SJSA1 (cell line): ENCODE results near the gene ARSD. TPM values are rescaled to one million over a fixed set of nuclear protein-coding genes. Genes with fewer than 3 reads are reported as not detected.
A peak's percentile ranks its signal among the peaks of the same experiment; 100 is the strongest.

Experiments
- DNase-seq, 2 experiments: peaks; one replicate each; pipeline ENCODE4 v3.0.0-alpha.2; 2015 to 2020; ENCODE audit warnings: low spot score in 2 of 2, low read depth in 1 of 2
- H3K27ac ChIP-seq: fragments of 250-450 bp; sonication (Bioruptor Pico); 2 replicates; pipeline ENCODE4 v1.5.1; 2020; ENCODE audit warnings: mild to moderate bottlenecking, moderate library complexity
- H3K27me3 ChIP-seq: fragments of 250-450 bp; sonication (Bioruptor Pico); replicated peaks from 2 replicates; pipeline ENCODE4 v1.5.1; 2020; ENCODE audit warnings: mild to moderate bottlenecking, moderate library complexity
- H3K36me3 ChIP-seq: fragments of 250-450 bp; sonication (Bioruptor Pico); 2 replicates; pipeline ENCODE4 v1.5.1; 2020; ENCODE audit warnings: mild to moderate bottlenecking
- H3K4me1 ChIP-seq: fragments of 250-450 bp; sonication (Bioruptor Pico); replicated peaks from 2 replicates; pipeline ENCODE4 v1.6.1; 2021; ENCODE audit warnings: mild to moderate bottlenecking
- H3K4me3 ChIP-seq: fragments of 250-450 bp; sonication (Bioruptor Pico); 2 replicates; pipeline ENCODE4 v1.5.1; 2020; ENCODE audit warnings: mild to moderate bottlenecking
- H3K9me3 ChIP-seq: fragments of 250-450 bp; sonication (Bioruptor Pico); replicated peaks from 2 replicates; pipeline ENCODE4 v1.5.1; 2020; ENCODE audit warnings: mild to moderate bottlenecking
- total RNA-seq: library from RNA; depleted of rRNA; stranded (reverse); fragments of >200 nt; shearing (Covaris generic); gene quantifications from 2 replicates; pipeline ENCODE4 v1.2.3, GENCODE V29; 2014; rRNA removed

The ARSD gene
- total RNA-seq, 1 experiment from 2014 or later = 14.7 TPM

- H3K27ac ChIP-seq = no peak overlapping the region
- no peaks in the 10 kb centered on the region; the same call in 1 of the 2 replicates for H3K36me3 ChIP-seq
- no peak overlapping the region for H3K4me3 ChIP-seq
- H3K4me1 ChIP-seq = no peaks in the 10 kb centered on the region
- DNase-seq = no peak
- H3K27me3 ChIP-seq = no peaks in the 10 kb centered on the region
- no peaks in the 10 kb centered on the region for H3K9me3 ChIP-seq
Observed at GRCh38 chrX:2870650-2871049, 58.5 kb downstream of the ARSD start.

DNA sequence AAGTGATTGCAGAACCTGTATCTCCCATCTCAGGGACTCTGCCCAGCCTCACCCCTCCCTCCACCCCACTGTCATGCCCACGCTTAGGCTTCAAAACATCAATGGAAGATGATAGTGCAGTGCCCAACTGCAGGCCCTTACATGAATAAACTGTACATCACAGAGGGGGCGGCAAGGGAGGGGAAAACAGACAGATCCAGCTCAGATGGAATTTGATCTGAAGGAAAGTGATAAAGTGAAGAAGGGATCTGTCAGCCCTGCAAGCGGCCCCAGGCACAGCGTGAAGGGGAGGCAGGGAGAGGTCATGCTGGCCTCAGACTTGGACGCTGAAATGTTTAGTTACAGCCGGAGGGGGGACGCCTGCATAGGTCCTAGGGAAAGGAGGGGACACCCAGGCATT is 61.9 kb downstream of the ARSD start:
- no peaks in the 10 kb centered on the region for H3K27me3 ChIP-seq
- DNase-seq = no peak
- no peak overlapping the region for H3K4me3 ChIP-seq
- H3K36me3 ChIP-seq = no peaks in the 10 kb centered on the region; the same call in 1 of the 2 replicates
- H3K9me3 ChIP-seq = no peaks in the 10 kb centered on the region
- H3K4me1 ChIP-seq = peaks cover 7% of the 10 kb centered on the region
- H3K27ac ChIP-seq = no peak overlapping the region

- no peak overlapping the region for H3K27ac ChIP-seq
- H3K9me3 ChIP-seq = no peaks in the 10 kb centered on the region
- DNase-seq = peak in 1 of 2 experiments; percentile 6
- no peaks in the 10 kb centered on the region for H3K27me3 ChIP-seq
- H3K36me3 ChIP-seq = no peaks in the 10 kb centered on the region; the same call in 1 of the 2 replicates
- H3K4me3 ChIP-seq = no peak overlapping the region
- H3K4me1 ChIP-seq = peaks cover 7% of the 10 kb centered on the region
Observed at GRCh38 chrX:2863646-2864045, 65.5 kb downstream of the ARSD start.

DNA sequence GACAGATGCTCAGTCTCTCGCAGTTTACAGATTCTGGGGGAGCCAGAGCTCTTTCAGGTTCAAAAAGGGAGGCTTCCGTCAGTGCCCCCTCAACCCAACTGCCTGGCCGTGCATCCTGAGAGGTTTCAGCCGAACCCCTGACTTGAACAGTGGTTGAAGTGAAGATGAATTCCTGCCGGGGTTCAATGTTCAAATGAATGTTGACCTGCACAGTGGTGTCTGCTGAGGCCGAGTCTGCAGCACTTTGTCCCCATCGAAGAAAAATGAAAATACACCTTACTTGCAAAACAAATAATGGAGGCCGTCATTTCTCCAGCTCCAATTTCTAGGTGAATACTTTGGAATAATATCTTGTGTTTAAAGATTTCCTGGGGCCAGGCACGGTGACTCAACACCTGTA is 66.7 kb downstream of the ARSD start:
- no peak overlapping the region for H3K27ac ChIP-seq
- H3K4me3 ChIP-seq = no peak overlapping the region
- H3K36me3 ChIP-seq = no peaks in the 10 kb centered on the region; the same call in 1 of the 2 replicates
- no peak for DNase-seq
- no peaks in the 10 kb centered on the region for H3K9me3 ChIP-seq
- H3K27me3 ChIP-seq = no peaks in the 10 kb centered on the region
- H3K4me1 ChIP-seq = peaks cover 7% of the 10 kb centered on the region

DNA sequence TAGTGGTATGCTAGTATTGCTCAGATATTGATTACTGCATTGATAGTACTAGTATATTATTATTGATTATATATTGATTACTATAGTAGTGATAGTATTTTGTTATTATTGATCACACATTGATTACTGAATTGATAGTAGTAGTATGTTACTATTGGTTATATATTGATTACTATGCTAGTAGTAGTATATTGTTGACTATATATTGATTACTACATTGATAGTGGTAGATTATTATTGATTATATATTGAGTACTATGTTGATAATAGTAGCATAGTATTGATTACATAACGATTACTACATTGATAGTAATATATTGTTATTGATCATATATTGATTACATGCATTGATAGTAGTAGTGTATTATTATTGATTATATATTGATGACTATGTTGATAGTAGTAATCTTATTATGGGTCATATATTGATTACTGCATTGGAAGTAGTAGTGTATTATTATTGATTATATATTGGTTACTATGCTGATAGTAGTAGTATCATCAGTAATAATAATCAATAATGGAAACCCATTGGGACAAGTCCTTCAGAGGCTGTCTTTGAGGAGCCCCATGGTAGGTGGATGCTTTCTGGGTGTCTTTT is 69.8 kb downstream of the ARSD start:
- Histone ChIP-seq H3K9me3 (no peaks in the 10 kb centered on the region), H3K4me1 (peaks cover 7% of the 10 kb centered on the region), H3K36me3 (no peaks in the 10 kb centered on the region), H3K4me3 (no peak overlapping the region), H3K27me3 (no peaks in the 10 kb centered on the region), H3K27ac (no peak overlapping the region)
- no peak for DNase-seq

DNA sequence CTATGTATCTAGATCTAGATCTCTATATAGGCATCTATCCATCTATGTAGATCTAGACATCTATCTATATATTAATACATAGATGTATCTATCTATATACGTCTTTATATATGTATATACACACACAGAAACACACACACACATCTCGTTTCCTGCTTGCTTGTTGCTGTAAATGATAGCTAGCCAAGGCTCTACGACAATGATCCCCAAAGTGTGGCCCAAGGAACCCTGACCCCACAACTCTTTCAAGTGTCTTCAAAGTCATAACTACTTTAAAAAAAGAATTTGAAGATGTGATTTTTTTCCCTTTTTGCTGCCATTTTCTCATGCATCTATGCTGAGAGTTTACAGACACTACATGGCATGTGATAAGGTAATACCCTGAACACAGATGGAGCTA is 71.6 kb downstream of the ARSD start:
- Histone ChIP-seq H3K36me3 (no peaks in the 10 kb centered on the region), H3K27me3 (no peaks in the 10 kb centered on the region), H3K4me3 (no peak overlapping the region), H3K4me1 (no peaks in the 10 kb centered on the region), H3K27ac (no peak overlapping the region), H3K9me3 (no peaks in the 10 kb centered on the region)
- DNase-seq = no peak

DNA sequence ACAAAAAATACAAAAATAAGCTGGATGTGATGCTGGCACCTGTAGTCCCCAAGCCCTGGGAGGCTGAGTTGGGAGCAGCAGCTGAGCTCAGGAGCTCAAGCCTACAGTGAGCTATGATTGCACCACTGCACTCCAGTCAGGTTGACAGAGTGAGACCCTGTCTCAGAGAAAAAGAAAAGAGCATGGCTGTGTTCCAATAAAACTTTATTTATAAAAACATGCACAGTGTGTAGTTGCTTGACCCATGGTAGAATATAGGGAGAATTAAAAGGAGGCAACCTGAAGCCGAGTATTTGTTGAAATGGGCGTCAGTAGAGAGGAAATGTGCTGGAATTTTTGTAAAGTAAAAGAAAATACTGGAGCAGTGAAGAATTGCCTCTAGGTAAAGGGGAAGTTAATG is 73.4 kb downstream of the ARSD start:
- Histone ChIP-seq H3K4me1 (no peaks in the 10 kb centered on the region), H3K9me3 (no peaks in the 10 kb centered on the region), H3K4me3 (no peak overlapping the region), H3K27ac (no peak overlapping the region), H3K27me3 (no peaks in the 10 kb centered on the region), H3K36me3 (no peaks in the 10 kb centered on the region)
- no peak for DNase-seq

- DNase-seq = no peak
- H3K27ac ChIP-seq = no peak overlapping the region
- no peaks in the 10 kb centered on the region for H3K9me3 ChIP-seq
- H3K4me3 ChIP-seq = no peak overlapping the region
- no peaks in the 10 kb centered on the region for H3K36me3 ChIP-seq
- H3K27me3 ChIP-seq = no peaks in the 10 kb centered on the region
- peaks cover 4% of the 10 kb centered on the region for H3K4me1 ChIP-seq
Observed at GRCh38 chrX:2854918-2855317, 74.2 kb downstream of the ARSD start.

Other genes with a start within 250 kb of the ARSD start
- 463 and 527 TPM in 2 replicates for gene CD99, start 238.0 kb downstream of the ARSD start, total RNA-seq
- not detected in 2 replicates for gene XG, start 177.3 kb downstream of the ARSD start, total RNA-seq
- 13.0 and 19.0 TPM in 2 replicates for gene GYG2, start 100.4 kb downstream of the ARSD start, total RNA-seq
- not detected in 2 replicates for gene ARSH, start 77.2 kb upstream of the ARSD start, total RNA-seq
- not detected in 2 replicates for gene ARSF, start 112.1 kb upstream of the ARSD start, total RNA-seq